GM21447 (cell line): ENCODE data around the gene NTNG1.
A peak's percentile ranks its signal among the peaks of the same experiment; 100 is the strongest.

ENCODE experiments used
- ATAC-seq: cut with Tn5 transposase; IDR thresholded peaks from one replicate; pipeline ENCODE4 v1.9.1; 2021; ENCODE audit not compliant: unreplicated experiment

Gene NTNG1

DNA sequence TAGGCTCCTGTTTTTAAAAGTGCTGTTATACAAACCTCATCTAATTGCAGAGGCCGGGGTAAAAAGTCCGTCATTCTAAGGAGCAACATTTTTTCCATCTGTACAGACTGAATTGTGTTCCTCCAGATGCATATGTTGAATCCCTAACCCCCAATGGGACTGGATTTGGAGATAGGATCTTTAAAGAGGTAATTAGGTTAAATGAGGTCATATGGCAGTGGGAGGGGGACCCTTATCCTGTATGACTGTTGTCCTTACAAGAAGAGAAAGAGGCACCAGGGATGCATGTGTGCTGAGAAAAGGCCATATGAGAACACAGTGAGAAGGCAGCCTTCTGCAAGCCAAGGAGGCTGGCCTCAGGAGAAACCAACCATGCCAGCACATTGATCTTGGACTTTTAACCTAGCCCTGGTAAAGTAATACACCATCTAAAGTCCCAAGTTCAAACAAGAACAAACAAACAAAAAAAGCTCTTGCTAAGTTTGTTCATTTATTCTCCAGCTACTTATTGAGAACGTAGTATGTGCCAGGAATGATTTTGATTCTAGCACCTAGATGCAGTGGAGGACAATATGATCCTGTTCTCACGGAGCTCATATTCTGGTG, 352.4 kb downstream of the NTNG1 start:
- ATAC-seq: no peak

DNA sequence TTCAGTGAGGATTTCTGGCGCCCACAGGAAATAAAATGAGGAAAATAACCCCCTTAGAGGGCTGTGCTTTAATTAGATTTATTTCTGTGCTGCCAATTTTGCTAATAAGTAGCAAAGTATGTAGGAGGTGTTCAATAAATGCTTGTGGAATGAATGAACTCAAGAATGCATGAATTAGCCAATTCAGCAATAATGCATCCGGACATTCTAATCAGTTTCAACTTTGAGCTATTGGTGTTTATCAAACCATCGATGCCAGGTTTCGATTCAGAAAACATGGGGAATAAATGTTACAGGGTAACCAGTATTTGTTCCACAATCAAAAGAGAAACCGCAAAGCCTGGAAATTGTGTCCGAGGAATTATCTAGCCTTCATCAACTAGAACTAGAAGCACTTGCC, 353.2 kb downstream of the NTNG1 start:
- no peak for ATAC-seq

DNA sequence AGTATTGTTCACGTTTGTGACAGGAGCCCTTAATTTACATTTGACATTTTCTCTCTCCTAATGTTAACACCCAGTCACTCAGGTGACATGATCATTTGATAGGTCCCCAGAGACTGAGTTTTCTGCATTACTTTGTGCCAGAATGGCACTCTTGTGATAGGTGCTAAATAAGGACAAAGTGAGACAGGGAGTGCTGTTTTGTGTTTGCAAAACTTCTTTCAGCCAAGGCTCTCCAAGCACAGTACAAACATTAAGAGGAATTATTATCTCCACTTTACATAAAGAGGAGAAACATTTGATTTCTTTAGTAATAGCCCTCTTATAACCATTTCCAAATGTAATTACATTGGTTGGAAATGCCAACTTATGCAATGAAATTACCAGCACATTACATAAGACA, 355.2 kb downstream of the NTNG1 start:
- no peak for ATAC-seq

DNA sequence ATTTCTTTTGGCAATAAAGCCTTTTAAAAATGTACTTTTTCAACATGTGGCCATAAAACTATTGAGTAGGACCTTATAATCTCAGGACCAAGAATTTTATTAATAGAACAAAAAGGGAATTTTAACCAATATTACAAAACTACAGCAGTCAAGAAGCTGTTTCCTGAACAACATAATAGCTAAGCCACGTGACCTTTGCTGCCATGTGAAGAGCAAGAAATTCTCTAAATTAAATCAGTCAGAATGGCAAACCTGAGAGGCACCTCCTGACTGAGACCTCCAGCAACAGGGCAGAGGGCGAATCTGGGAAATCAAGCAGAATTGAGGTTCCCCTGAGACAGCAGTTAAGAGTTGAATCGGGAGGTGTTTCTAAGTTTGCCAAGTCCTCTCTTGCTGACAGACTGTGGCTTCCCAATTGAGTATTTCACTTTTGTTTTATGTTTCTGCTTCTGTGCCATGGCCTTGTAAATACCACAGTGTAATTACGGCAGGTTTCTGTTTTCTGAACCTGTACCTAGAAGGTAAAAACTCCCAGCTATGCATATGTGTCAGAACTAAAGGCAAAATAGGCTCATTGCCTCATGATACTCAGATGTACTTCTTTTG, 358.4 kb downstream of the NTNG1 start:
- peak; percentile 98 for ATAC-seq

DNA sequence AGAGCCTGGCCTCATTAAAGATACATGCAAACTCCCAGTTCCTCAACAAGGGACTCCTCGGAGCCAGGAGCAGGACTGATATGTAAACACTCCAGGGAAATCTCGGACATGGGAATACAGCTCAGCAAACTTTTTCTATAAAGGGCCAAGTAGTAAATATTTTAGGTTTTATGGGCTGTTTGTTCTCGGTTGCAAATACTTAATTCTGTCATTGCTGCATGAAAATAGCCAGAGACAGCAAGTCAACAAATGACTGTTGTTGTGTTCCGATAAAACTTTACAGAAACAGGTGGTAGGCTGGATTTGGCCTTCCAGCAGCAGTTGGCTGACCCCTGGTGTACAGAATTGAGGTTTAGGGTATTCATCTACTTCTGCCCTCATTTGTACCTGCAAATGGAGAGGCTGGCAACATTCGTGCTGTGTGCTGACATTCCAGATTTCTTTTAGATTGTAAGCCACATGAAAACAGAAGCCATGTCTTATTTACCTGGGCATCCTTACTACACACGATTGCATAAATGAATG, 360.3 kb downstream of the NTNG1 start:
- no peak for ATAC-seq

DNA sequence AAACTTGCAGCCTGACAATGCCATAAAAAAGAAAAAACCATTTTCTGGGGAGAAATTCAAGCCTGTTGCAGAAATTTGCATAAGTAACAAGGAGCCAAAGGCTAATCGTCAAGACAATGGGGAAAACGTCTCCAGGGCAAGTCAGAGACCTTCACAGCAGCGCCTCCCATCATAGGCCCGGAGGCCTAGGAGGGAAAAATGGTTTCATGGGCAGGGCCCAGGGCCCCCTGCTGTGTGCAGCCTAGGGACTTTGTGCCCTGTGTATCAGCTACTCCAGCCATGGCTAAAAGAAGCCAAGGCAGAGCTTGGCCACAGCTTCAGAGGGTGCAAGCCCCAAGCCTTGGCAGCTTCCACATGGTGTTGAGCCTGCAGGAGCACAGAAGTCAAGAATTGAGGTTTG, 369.5 kb downstream of the NTNG1 start:
- ATAC-seq: no peak

DNA sequence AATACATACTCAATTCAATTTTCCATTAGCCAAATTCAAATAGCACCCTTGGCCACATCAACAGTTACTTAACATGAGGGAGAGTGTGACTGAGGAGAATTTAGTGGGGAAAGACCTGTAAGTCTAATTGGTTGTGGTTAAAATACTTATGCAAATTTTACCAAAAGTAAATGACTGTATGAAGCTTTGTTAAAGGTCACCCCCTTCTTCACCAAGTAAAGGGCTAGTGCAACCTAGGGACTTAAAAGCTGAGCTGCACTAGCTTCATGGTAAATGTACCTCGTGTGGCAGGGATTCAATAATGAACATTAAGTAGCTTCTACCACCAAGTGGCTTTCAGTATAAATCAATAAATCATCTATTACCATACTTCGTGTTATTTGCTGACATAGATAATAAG, 372.0 kb downstream of the NTNG1 start:
- no peak for ATAC-seq

DNA sequence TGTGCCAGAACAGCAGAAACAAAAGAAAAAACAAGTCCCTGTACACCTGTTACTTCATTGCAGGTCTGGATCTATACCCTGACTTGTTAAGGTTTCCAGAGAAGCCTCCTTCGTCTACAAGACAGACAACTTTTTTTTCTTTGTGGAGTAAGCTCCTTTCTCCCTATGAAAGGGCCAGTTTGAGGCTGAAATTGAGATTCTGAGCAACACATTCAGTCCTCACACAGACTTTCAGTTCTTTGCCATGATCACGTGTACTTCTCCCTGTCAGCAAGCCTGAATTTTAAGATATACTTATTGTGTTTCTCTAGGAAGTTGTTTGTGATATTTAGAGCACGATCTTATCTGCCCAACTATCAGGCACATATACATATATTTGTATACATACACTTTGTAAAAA, 374.0 kb downstream of the NTNG1 start:
- no peak for ATAC-seq

DNA sequence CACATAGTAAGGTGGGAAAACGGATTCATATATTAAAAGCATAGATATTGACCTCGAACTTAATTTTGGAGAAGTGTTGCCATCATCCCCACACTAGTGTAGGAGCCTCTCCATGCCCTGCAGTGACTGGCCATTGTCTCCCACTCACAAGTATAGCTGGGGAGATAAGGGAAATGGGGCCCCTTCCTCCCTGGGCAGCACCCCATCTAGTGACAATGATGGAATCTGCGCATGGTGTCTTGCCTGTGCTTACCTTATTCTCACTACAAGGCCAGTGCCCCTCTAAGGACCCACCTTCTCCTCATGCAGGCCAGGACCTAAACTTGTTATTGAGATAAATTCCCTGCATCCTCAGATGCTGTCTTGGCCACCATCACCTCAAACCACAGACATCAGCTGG, 374.9 kb downstream of the NTNG1 start:
- ATAC-seq: no peak

DNA sequence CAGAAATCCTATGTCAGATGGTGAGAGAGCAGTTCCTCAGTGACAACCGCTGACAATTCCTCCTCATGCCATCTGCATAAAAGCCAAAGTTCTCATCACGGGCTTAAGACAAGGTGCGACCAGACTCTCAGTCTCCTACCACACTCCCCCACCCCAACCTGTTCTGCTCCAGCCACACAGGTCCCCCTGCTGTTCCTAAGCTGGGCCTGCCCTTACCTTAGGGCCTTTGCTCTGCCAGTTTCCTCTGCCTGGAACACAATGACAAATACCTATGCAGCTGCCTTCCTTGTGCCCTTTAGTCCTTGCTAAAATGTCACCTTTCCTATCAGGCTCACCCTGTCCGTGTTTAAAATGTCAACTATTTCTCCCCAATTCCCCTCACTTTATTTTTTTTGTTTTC, 382.2 kb downstream of the NTNG1 start:
- no peak for ATAC-seq

DNA sequence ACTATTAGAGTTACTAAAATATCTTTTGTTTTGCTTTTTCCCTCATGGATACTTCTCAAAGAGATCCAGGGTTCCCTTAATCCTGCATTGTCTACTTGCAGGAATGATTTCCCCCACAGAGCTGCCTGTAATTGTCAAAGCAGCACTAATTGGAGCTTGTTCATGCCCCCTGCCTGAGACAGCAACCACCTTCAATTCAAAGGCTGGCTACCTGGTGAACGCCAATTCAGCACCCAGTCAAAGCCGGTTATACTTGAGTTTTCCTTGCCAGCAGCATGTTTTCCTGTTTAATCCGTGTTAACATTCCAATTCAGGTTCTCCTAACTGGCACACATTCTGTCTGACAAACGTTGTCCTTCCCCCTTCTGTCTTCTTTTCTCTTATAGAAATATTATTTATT, 382.9 kb downstream of the NTNG1 start:
- no peak for ATAC-seq

DNA sequence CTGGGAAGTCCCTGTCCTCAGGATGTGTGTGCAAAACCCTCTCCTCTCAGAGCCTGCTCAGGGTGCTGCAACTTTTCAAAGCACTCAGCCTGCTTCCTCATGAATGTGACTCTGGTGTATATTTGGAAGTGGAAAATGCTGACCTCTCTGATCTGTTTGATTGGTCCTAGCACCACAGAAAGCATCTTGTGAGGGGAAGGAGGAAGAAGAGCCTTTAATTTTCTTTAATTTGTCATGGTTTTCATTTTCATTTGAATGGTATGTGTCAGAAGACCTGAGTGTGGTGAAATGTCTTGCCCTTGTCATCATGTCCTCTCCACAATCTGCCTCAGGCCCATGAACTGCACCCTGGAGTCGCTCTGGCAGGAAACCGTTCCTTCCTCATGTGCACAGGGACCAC, 383.5 kb downstream of the NTNG1 start:
- ATAC-seq: no peak

DNA sequence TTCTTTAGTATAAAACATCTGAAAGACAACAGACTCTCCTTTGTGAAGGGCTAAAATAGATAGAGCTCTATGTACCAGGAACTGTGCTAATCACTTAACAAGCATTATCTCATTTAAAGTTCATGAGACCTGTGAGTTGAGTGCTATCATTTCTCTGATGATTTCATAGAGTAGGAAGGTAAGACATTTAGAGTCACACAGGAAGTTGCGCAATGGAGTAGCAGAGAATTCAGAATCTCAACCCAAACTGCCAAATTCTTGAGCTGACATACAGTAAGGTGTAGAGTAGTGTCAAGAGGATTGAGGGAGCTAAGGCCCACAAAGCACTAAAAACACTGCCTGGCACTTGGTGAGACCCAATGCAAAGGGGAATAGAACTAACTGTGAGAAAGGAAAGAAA, 384.3 kb downstream of the NTNG1 start:
- no peak for ATAC-seq

DNA sequence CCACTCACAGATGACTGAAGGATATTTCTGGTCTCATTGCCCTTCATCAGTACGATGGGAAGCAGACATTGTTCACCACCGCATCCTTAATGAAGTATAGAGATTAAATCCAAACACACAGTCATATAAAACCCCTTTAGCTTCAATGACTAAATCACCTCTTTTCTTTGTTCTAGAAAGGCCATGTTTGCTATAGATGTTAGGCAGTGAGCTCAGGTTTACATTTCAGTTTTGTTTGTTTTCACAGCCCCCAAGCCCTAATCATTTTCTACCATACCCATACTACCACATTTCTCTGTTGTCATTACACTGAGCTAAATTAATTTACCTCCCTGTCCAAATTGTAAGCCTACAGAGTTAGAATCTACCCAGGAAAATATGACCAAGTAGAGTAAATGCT, 385.1 kb downstream of the NTNG1 start:
- ATAC-seq: no peak

DNA sequence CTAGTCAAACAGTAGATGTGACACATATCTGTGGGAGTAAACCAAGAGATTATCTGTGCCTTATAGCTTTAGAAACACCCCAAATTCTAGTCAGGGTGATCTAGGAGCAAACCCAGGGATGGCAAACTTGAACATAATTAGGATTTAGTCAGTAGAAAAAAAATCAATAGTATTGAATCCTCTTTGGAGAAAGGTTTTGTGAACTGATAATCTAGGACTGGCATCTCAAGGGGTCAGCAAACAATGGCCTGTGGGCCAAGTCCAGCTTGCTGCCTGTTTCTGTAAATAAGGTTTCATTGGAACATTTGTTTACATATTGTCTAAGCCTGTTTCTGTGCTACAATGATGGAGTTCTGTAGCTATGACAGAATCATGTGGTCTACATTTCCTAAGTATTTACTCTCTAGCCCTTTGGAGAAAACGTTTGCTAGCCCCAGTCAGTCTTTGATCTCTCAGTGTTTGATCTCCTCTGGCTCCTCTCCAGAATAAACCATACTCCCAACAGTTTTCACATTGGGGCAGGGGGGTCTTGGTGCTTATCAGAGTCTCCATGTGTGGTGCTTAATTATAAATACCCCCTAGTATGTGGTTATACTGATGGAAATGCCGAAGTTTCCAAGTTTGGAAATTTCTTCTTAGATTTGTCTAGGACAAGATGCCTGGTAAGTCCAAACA, 385.8 kb downstream of the NTNG1 start:
- no peak for ATAC-seq

DNA sequence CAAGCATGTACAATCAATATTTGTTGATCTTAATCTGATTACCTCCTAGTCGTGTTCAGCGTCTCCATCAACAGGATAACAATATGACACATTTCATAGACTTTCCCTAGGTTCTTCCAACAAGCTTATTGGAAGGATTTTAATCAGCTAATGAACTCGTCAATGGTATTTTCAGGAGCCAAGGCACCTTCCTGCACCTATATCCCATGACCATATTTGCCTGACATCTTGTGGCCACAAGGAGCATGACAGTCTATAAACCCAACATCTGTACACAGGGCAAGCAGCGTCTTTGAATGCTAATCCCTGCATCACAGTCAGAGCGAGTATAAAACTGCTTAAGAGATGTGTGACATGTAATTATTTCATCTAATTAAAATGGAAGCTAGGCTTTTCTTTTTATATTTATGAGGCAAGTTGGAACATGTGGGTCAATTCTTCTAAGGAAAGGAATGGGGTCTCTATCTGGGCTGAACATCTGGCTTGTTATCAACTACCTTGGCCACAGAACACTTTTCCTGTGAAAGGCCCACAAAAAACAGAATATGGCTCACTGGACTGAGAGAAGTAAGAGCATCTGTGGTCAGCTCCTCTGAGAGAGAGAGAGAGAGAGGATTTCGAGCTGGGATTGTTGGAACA, 388.8 kb downstream of the NTNG1 start:
- peak; percentile 96 for ATAC-seq

DNA sequence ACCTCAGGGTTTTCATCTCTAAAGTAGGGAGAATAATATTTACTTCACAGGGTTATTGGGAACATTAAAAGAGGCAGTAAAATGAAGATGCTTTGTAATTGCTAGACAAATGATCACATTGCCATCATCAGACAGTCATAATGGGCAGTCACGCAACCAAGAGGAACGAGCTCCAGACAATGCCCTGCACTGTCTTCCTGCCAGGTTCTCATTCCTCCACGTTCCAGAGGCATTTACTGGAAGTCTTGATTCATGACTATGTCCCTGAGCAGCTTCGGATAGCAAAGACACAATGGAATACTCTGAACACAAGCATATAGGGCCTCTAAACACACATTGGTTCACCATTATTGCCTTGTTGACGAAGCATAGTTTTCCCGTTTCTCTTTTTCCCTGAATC, 389.7 kb downstream of the NTNG1 start:
- no peak for ATAC-seq

DNA sequence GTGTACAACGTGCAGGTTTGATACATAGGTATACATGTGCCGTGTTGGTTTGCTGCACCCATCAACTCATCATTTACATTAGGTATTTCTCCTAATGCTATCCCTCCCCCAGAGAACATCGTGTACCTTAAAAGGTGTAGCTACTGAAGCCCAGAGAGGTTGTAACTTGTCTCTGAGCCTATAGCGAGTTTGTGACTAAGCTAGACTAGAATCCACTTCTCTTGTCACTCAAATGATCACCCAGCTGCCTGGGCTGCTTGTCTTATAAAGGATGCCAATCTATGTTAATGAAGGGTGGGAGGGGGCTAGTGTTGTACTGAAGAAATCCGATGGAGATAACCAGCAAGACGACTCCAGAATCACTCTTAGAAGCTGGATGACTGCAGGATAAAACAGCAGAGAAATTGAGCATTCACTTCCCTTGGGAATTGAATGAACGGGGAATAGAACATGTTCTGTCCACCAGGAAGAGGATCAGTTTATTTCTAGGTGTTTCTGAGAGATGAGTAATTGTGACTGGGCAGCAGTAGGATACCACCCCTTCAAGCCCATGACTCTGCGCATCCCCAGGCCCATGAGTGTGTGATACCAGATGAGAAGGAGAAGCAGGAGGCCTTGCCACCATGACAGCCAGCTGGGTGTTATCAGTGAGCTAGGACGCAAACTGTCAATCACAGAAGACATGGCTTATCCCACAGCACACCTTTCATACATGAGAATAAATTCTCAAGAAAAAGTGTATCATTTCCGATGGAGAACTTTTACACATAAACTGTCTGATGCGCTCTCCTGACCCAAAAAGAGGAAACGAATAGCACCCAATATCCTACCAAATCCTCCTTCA, 390.4 kb downstream of the NTNG1 start:
- ATAC-seq: no peak

DNA sequence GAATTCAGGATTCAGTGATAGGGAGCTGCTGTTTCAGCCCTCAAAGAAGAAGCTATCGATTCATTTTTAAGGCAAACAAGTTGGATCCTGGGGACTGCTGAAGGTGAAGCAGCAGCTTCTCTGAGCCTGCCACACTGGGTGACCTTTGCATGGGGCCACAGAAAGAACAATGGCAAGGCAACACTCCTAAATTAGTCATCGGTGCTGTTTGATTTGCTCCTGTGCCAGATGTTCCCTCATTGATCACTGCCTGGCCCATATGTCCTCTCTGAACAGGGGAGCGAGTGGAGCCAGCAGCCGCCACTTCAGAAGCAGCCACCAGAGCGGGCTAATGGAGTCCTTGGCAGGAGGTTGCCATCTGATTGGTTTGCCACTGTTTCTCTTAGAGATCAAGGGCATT, 391.5 kb downstream of the NTNG1 start:
- ATAC-seq: no peak
